GM18909 (cell line): ENCODE measurements around the gene PKN2.

ENCODE experiments used
- ATAC-seq: cut with Tn5 transposase; IDR thresholded peaks from one replicate; pipeline ENCODE4 v1.9.1; 2021; ENCODE audit warnings: mild to moderate bottlenecking; ENCODE audit not compliant: unreplicated experiment, poor library complexity

The PKN2 gene

DNA sequence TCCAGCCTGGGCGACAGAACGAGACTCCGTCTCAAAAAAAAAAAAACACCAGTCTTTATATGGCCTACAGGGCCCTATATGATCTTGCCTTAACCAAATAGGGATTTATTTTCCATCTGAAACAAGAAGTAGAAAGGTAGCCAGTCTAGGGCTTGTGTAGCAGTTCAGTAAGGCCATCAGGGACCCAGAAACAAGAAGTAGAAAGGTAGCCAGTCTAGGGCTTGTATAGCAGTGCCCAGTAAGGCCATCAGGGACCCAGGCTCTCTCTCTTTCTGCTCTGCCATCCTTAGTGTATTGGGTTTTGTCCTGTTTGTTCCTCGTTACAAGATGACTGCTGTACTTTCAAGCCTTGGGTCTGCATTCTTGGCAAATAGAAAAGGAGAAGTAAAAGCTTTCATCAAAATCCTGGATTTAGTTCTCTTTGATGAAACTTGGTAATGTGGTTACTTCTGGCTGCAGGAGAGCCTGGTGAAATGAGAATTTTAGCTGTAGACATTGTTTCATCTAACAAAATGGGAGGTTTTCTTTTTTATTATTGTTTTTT, 46.1 kb downstream of the PKN2 start:
- ATAC-seq: no peak

DNA sequence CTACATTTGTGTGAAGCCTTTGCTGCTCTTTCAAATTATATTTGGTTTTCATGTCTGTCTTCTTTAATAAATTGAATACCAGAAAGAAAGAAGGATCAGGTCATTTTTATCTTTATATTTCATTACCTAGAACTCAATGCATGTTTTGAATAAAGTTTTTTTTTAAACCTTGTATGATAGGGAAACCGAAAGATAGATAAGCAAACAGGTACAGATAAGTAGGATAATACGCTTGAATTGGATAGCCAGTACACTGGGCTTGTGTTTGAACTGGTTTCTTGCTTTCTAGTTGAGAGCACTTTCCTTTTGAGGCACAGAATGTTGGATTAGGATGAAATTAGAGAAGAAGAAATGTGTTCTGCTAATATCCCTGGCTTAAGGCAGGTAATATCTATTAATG, 46.9 kb downstream of the PKN2 start:
- no peak for ATAC-seq

GRCh38 chr1:88731475-88732269, 47.6 kb downstream of the PKN2 start:
- no peak for ATAC-seq

DNA sequence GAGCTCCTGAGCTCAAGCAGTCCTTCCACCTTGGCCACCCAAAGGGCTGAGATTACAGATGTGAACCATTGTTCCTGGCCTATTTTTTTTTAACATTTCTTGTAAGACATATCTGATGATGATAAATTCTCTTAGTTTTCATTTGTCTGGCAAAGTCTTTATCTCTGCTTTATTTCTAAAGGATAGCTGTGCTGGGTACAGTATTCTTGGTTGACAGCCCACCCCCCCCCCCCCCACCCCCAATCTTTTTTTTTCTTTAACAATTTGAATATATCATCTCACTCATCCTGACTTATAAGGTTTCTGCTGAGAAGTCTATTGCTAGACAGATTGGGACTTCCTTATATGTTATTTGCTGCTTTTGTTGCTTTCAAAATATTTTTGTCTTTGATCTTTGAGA, 51.3 kb downstream of the PKN2 start:
- ATAC-seq: no peak

- no peak for ATAC-seq
Observed at GRCh38 chr1:88735909-88736308, 51.8 kb downstream of the PKN2 start.

- ATAC-seq: no peak
Observed at GRCh38 chr1:88736633-88737248, 52.7 kb downstream of the PKN2 start.

DNA sequence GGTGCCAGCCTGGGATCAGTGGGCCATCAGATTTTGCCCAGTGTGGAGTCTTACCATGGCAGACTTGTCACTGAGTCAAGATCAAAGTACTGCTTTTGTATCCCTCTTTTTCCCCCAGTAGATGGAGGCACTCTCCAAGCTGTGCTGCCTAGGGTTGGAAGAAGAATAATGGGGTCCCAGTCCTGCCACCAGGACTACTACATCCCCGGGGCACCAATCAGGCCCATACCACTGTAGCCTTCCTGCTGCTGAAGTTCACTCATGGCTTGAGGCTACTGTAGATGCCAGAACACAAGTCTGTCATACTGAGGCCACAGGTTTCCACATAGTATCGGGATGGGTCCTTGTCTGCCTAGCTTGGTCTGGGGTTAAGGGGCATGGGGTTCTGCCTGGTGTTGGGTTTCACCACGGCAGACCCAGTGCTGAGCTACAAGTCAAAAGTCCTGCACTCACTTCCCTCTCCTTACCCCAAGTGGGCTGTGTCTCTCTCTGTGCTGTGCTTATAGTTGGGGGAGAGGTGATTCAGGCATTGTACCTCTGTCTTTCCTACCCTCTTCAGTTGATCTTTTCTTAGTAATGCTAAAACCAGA, 53.4 kb downstream of the PKN2 start:
- ATAC-seq: no peak

DNA sequence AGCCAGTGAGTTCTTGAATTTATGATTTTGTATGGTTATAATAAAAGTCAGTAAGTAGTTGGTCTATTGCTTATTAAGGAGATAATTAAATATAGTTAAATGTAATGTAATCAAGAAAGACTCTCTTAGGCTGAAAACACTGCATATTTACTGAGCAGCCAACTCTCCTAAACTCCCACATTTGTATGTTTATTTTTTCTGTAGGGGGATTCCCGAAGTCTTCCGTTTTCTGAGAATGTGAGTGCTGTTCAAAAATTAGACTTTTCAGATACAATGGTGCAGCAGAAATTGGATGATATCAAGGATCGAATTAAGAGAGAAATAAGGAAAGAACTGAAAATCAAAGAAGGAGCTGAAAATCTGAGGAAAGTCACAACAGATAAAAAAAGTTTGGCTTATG, 56.7 kb downstream of the PKN2 start:
- ATAC-seq: no peak

DNA sequence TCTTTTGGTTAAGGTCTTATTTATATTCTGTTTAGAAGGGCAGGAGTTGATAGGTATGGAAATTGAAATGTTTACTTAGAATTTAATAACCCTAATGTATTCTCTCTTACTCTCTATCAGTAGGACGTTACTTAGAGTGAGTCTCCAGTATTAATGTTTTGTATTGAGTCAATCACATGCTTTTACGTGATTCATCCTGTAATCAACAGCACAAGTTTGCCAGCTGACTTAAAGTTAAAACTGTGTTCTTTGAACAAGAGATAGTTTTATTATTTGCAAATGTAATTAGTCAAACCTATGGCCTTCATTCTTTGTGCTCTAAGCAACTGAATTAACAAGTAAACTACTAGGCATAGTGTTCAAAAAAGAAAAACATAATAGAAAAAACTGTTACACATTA, 57.3 kb downstream of the PKN2 start:
- no peak for ATAC-seq

GRCh38 chr1:88742531-88742930, 58.5 kb downstream of the PKN2 start:
- ATAC-seq: no peak

DNA sequence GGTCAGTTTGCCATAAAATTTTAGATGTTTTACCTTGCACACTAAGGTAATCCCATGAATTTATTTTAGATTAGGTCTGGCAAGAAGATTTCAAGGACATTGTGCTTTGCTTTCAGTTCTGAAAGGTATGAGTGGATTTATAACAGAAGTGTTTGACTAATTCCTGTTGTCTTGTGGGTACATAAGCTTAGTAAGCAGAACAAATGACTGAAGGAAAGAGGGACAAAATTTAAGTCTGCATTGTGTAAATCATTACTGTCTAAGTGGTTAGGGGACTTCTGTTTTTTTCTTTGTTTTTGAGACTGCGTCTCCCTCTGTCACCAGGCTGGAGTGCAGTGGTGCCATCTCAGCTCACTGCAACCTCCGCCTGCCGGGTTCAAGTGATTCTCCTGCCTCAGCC, 60.1 kb downstream of the PKN2 start:
- ATAC-seq: no peak

- ATAC-seq: no peak
Observed at GRCh38 chr1:88746916-88747315, 62.8 kb downstream of the PKN2 start.

- no peak for ATAC-seq
Observed at GRCh38 chr1:88751714-88752113, 67.6 kb downstream of the PKN2 start.

DNA sequence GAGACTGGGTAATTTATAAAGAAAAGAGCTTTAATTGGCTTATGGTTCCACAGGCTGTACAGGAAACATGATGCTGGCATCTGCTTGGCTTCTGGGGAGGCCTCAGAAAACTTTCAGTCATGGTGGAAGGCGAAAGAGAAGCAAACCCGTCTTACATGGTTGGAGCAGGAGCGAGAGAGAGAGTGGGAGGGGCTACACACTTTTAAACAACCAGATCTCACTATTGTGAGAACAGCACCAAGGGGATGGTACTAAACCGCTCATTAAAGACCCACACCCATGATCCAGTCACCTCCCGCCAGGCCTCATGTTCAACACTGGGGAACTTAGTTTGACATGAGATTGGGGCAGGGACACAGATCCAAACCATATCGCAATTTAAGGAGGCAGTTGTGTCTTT, 69.4 kb downstream of the PKN2 start:
- ATAC-seq: no peak

GRCh38 chr1:88763649-88764406, 79.8 kb downstream of the PKN2 start:
- no peak for ATAC-seq

DNA sequence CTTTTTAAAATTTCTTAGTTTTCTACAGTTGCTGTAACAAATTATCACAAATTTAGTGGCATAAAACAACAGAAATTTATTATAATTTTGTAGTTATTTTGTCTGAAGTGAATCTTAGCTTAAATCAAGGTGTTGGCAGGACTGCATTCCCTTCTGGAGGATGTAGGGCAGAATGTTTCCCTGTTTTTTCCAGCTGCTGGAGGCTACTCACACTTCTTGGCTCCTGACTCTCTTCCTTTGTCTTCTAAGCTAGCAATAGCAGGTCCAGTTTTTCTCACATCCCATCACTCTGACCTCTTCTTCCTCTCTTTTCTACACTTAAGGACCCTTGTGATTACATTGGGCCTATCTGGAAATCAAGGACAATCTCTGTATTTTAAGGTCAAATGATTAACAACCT, 84.1 kb downstream of the PKN2 start:
- no peak for ATAC-seq

- ATAC-seq: no peak
Observed at GRCh38 chr1:88768816-88769215, 84.7 kb downstream of the PKN2 start.

GRCh38 chr1:88773540-88774150, 89.6 kb downstream of the PKN2 start:
- no peak for ATAC-seq

GRCh38 chr1:88774151-88774556, 90.1 kb downstream of the PKN2 start:
- no peak for ATAC-seq

DNA sequence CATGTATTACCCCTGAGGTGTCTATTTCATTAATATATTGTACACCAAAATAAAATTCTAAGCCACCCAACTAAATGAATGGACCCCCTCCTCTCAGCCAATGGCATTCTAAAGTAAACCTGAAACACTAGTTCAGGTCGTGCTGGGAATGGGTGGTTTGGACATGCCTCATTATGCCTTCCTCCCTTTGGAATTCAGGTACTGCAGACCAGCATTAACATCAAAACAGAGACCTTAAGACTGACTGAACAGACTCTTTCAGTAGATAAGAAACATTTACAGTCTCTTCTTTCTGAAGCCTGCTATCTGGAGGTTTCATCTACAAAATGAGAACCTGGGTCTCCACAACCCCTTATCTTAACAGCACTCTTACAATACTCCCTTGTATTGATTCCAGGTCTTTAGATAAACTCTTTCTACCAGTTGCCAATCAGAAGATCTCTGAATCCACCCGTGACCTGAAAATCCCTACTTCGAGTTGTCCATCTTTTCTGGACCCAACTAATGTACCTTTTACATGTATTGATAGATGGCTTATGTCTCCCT, 93.6 kb downstream of the PKN2 start:
- no peak for ATAC-seq
